Bronchial epithelial cell (primary cell): ENCODE measurements around the gene MLYCD. TPM values are rescaled to one million over a fixed set of nuclear protein-coding genes. Genes with fewer than 3 reads are reported as not detected.

ENCODE experiments used
- DNase-seq: peaks from one replicate; pipeline ENCODE4 v3.0.0-alpha.2; 2010; ENCODE audit warnings: low read depth
- FAIRE-seq: peaks from 2 replicates; lab custom pipeline; 2011; peaks lifted over from hg19 to GRCh38; lab: Jason Lieb, UNC
- H3K27me3 ChIP-seq: 2 replicates; pipeline ENCODE4 v1.5.1; 2011; ENCODE audit warnings: low read length; ENCODE audit not compliant: control insufficient read depth, insufficient read depth
- H3K36me3 ChIP-seq: 2 replicates; pipeline ENCODE4 v1.5.1; 2011; ENCODE audit warnings: low read length; ENCODE audit not compliant: control insufficient read depth, insufficient read depth
- H3K4me3 ChIP-seq: 2 replicates; pipeline ENCODE4 v1.5.1; 2011; ENCODE audit warnings: mild to moderate bottlenecking, low read depth, low read length, control low read depth
- total RNA-seq: library from RNA; depleted of rRNA; stranded (reverse); fragments of >200 nt; gene quantifications from 2 replicates; pipeline ENCODE4 v1.2.1, GENCODE V29; 2014
- TF ChIP-seq, protein P1 (sequence below): IDR thresholded peaks from 2 replicates; pipeline ENCODE4 v1.5.1; 2011; ENCODE audit warnings: mild to moderate bottlenecking, moderate library complexity, low read length, control low read depth, inconsistent platforms; ENCODE audit not compliant: insufficient read depth, severe bottlenecking

MLYCD gene
- total RNA-seq, 1 donor from 2014 or later, result 2.6 TPM

DNA sequence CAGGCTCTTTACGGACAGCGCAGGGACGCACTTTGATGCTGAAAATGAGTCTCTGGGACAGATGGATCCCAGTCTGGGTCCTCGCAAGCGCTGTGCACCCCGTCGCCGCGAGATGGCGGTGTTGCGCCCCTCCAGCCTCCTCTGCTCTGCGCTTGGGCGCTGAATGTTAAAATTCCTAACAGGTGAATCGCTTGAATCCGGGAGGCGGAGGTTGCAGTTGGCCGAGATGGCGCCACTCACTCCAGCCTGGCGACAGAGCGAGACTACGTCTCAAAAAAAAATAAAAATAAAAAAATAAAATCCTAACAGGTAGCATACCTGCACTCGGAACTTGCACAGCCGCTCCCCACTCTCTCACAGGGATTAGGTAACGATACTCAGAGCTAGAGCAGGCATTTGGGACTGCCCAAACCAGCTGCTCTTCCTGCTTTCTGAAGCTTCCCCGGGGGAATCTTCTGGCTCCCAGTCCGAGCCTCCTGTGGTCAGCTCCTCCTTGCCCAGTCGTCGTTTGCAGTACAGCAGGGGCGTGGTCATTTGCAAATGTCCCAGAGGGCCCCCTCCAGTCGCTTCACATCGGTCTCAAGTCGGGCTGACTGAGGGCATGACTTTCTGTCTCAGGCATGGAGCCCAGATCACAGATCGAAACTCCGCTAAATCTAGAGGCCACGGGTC is 27.9 kb downstream of the MLYCD start:
- Histone ChIP-seq H3K4me3 (peak overlapping the region; percentile 32), H3K27me3 (no peaks in the 10 kb centered on the region), H3K36me3 (no peaks in the 10 kb centered on the region)
- FAIRE-seq (no peak), DNase-seq (peak; percentile 78)
- TF ChIP-seq, protein P1, sequence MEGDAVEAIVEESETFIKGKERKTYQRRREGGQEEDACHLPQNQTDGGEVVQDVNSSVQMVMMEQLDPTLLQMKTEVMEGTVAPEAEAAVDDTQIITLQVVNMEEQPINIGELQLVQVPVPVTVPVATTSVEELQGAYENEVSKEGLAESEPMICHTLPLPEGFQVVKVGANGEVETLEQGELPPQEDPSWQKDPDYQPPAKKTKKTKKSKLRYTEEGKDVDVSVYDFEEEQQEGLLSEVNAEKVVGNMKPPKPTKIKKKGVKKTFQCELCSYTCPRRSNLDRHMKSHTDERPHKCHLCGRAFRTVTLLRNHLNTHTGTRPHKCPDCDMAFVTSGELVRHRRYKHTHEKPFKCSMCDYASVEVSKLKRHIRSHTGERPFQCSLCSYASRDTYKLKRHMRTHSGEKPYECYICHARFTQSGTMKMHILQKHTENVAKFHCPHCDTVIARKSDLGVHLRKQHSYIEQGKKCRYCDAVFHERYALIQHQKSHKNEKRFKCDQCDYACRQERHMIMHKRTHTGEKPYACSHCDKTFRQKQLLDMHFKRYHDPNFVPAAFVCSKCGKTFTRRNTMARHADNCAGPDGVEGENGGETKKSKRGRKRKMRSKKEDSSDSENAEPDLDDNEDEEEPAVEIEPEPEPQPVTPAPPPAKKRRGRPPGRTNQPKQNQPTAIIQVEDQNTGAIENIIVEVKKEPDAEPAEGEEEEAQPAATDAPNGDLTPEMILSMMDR, result peak; percentile 97

- TF ChIP-seq, protein P1, result no peak
- Histone ChIP-seq H3K36me3 (no peaks in the 10 kb centered on the region), H3K27me3 (no peaks in the 10 kb centered on the region), H3K4me3 (no peak overlapping the region)
- DNase-seq (peak; percentile 83), FAIRE-seq (peak; percentile 50)
Observed at GRCh38 chr16:83928341-83929055, 29.6 kb downstream of the MLYCD start.

GRCh38 chr16:83929811-83930555 is 31.1 kb downstream of the MLYCD start:
- DNase-seq (no peak), FAIRE-seq (peak; percentile 50)
- TF ChIP-seq, protein P1, result no peak
- H3K36me3 ChIP-seq, result no peaks in the 10 kb centered on the region
- H3K27me3 ChIP-seq, result no peaks in the 10 kb centered on the region
- H3K4me3 ChIP-seq, result no peak overlapping the region

GRCh38 chr16:83930730-83931500 is 32.0 kb downstream of the MLYCD start:
- TF ChIP-seq, protein P1, result no peak
- H3K27me3 ChIP-seq, result no peaks in the 10 kb centered on the region
- no peak overlapping the region for H3K4me3 ChIP-seq
- DNase-seq (no peak), FAIRE-seq (peak; percentile 76)
- H3K36me3 ChIP-seq, result no peaks in the 10 kb centered on the region

- TF ChIP-seq, protein P1, result no peak
- Histone ChIP-seq H3K4me3 (no peak overlapping the region), H3K27me3 (peaks cover 4% of the 10 kb centered on the region), H3K36me3 (no peaks in the 10 kb centered on the region)
- no peak for FAIRE-seq
- DNase-seq, result no peak
Observed at GRCh38 chr16:83931556-83931955, 32.6 kb downstream of the MLYCD start.
